GM21360 (cell line): ENCODE measurements around the gene PRTG.

ENCODE experiments used
- ATAC-seq: cut with Tn5 transposase; IDR thresholded peaks from one replicate; pipeline ENCODE4 v1.9.1; 2021; ENCODE audit warnings: mild to moderate bottlenecking, moderate library complexity; ENCODE audit not compliant: unreplicated experiment

The PRTG gene

DNA sequence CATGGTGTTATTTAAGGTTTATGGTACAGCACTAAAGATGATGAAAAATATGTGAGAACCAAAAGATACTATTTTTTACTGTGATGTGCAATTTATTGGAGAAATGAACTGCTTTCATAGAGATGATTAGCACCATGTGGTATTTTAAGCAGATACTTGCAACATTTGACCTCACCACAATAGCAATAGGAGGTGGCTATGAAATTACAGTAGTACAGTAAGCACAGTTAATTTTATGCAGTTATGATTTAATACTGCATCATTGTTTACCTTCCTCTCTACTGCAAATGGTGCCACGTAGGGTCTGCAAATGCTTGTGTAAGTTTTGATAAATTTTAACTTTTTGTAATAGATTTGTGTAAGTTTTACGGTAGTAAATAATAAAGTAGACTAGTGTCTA, 168.9 kb downstream of the PRTG start:
- no peak for ATAC-seq

DNA sequence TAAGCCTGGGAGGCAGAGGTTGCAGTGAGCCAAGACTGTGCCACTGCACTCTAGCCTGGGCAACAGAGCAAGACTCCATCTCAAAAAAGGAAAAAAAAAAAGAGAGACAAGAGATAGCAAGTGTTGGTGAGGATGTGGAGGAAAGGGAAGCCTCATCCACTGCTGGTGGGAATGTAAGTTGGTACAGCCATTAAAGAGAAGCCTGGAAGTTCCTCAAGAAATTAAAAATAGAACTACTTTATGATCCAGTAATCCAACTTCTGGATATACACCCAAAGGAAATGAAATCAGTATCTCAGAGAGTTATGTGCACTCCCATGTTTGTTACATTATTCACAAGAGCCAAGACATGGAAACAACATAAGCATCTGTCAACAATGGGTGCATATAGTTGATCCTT, 169.7 kb downstream of the PRTG start:
- no peak for ATAC-seq

DNA sequence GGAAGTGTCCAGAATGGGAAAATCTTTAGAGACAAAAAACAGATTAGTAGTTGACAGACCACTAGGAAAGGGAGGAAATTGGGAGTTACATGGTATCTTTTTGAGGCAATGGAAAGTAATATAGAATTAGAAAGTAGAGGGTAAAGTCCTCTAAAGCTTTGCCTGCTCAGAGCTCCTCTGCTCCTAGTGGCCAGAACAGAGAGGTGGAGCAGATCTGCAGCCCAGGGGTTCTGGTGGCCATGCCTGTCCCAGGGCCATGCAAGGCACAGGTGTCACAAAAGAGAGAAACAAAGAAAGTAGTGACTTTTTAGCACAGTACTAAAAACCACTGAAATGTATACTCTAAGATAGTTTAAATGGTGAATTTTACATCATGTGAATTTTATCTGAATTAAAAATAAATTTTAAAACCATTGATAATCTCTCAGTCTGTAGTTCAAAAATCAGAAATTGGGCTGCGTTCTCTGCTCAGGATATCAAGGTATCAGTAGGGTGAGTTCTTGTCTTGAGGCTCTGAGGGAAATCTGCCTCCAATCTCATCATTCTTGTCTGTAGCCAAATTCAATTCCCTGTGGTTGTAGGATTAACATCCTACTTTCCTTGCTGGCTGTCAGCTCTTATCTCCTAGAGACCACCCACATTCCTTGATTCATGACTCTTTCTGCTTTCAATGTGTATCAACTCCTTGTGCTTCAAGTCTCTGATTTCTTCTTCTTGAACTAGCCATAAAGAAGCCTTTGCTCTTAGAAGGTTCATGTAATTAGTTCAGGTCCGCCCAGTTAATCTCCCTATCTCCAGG, 178.4 kb downstream of the PRTG start:
- no peak for ATAC-seq

DNA sequence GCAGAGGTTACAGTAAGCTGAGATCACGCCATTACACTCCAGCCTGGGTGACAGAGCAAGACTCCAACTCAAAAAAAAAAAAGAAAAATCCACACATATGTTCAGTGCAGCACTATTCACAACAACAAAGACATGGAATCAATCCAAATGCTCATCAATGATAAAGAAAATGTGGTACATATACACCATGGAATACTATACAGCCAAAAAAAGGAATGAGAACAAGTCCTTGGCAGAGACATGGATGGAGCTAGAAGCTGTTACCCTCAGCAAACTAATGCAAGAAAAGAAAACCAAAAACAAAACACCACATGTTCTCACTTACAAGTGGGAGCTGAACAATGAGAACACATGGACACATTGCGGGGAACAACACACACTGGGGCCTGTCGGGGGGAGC, 180.4 kb downstream of the PRTG start:
- ATAC-seq: no peak
